Mucosa of descending colon (tissue), 3 donors: Measurements from ENCODE around the gene MCU. TPM values are rescaled to one million over a fixed set of nuclear protein-coding genes. Genes with fewer than 3 reads are reported as not detected.

Experiments used
- ATAC-seq: fragments of 200-7000 bp; cut with Tn5 transposase; one replicate; pipeline ENCODE4 v1.9.1; 2020; ENCODE audit warnings: mild to moderate bottlenecking, moderate library complexity
- DNase-seq, 3 donors: peaks; one replicate each; pipeline ENCODE4 v3.0.0-alpha.2; 2020
- H3K36me3 ChIP-seq: fragments of 200-600 bp; one replicate; pipeline ENCODE4 v1.8.0; 2021; ENCODE audit warnings: low read depth, mild to moderate bottlenecking
- H3K4me1 ChIP-seq: fragments of 200-600 bp; one replicate; pipeline ENCODE4 v1.8.0; 2021; ENCODE audit warnings: low read depth, mild to moderate bottlenecking
- H3K4me3 ChIP-seq: fragments of 200-600 bp; one replicate; pipeline ENCODE4 v1.8.0; 2021; ENCODE audit warnings: mild to moderate bottlenecking
- H3K9me3 ChIP-seq: fragments of 200-600 bp; one replicate; pipeline ENCODE4 v1.8.0; 2021; ENCODE audit warnings: mild to moderate bottlenecking
- intact Hi-C, 2 donors: fragments of 100-400 bp; cut with DNase I in 1 of 2; cut with micrococcal nuclease in 1 of 2; formaldehyde crosslinking; loops; one replicate each; pipeline versions ENCODE4 v1.11.0 to v1.11.1; 2022; cut with DNase I, micrococcal nuclease
- total RNA-seq, 3 donors: library from RNA; stranded (reverse); fragmentation: NEBNext Ultra II Directional in 2 of 3; extraction: Animal tissue kit (Norgen Biotek cat#: 25700) in 2 of 3; gene quantifications; one replicate each; pipeline versions ENCODE4 v1.2.1 to v1.2.4, GENCODE V29; 2021 to 2023
- TF ChIP-seq, protein P1 (sequence below): fragments of 200-600 bp; IDR thresholded peaks from one replicate; pipeline ENCODE4 v1.8.0; 2022; ENCODE audit warnings: antibody characterized with exemption, mild to moderate bottlenecking
- donor health status: DM: no; HTN: no; CAD: no; lungs with moderate emphysema.
- donor health status: DM: no; HTN: no; CAD: no.
- donor health status: DM: no; HTN: yes; CAD: no.

The MCU gene
- total RNA-seq, 3 donors from 2014 or later = 44.8 to 98.6 (median 89.0) TPM

DNA sequence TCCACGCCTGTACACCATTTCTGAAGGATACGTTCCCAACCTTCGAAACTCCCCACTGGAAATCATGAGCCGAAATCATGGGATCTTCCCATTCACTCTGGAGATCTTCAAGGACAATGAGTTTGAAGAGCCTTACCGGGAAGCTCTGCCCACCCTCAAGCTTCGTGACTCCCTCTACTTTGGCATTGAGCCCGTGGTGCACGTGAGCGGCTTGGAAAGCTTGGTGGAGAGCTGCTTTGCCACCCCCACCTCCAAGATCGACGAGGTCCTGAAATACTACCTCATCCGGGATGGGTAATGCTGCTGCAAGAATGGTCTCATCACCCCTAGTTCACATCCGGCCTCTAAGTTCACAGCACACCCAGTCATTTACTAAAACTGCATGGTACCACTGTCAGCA is 232.4 kb downstream of the MCU start:
- no peak for DNase-seq
- ATAC-seq = no peak
- TF ChIP-seq, protein P1, sequence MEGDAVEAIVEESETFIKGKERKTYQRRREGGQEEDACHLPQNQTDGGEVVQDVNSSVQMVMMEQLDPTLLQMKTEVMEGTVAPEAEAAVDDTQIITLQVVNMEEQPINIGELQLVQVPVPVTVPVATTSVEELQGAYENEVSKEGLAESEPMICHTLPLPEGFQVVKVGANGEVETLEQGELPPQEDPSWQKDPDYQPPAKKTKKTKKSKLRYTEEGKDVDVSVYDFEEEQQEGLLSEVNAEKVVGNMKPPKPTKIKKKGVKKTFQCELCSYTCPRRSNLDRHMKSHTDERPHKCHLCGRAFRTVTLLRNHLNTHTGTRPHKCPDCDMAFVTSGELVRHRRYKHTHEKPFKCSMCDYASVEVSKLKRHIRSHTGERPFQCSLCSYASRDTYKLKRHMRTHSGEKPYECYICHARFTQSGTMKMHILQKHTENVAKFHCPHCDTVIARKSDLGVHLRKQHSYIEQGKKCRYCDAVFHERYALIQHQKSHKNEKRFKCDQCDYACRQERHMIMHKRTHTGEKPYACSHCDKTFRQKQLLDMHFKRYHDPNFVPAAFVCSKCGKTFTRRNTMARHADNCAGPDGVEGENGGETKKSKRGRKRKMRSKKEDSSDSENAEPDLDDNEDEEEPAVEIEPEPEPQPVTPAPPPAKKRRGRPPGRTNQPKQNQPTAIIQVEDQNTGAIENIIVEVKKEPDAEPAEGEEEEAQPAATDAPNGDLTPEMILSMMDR = no peak
- Histone ChIP-seq H3K4me1 (no peaks in the 10 kb centered on the region), H3K36me3 (no peaks in the 10 kb centered on the region), H3K9me3 (peaks cover 15% of the 10 kb centered on the region), H3K4me3 (no peak overlapping the region)
- intact Hi-C loops = no loop called here

DNA sequence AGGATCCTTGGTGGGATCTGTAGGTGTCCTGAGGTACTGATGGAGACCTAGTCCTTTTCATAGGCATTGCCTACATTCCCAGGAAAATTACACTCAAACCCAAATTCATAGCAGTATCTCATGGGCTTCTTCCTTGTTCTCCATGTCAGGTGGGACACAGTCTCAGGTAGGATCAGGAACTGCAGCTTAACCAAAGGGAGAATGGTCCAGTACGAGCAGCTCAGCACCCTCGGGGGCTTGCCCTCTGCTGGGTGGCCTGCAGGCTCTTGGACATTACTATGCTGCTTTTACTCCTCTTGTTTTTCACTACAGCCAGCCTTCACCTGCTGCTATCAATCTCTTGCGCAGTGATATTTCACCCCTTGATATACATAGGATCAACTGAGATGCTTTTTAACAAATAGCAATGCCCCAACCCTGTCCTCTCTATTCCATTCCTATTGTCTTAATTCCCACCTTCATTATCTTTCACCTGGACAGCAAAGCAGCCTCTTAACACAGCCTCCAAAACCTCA is 234.1 kb downstream of the MCU start:
- DNase-seq (no peak), ATAC-seq (no peak)
- no peak overlapping the region for H3K4me3 ChIP-seq
- peaks cover 6% of the 10 kb centered on the region for H3K9me3 ChIP-seq
- intact Hi-C loops = no loop called here
- H3K4me1 ChIP-seq = no peaks in the 10 kb centered on the region
- TF ChIP-seq, protein P1 = no peak
- no peaks in the 10 kb centered on the region for H3K36me3 ChIP-seq

DNA sequence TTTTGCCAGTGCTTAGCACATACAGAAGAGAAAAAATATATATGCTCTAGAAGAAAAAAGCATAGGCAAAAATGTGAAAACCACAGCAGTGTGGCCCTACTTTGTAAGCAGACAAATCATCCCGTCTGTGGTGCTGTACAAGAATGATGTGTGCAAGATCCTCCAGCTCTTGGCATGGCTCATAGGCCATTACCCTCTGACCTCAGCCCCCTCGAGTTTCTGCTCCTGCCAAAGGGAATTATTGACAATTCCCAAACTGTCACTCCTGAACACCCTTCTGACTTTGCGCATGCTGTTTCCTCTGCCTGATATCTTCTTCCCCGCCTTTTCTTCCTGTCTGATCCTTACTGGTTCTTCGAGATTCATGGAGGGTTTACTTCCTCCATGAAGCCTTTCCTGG is 235.5 kb downstream of the MCU start:
- Histone ChIP-seq H3K4me3 (no peak overlapping the region), H3K36me3 (no peaks in the 10 kb centered on the region), H3K9me3 (no peaks in the 10 kb centered on the region), H3K4me1 (no peaks in the 10 kb centered on the region)
- intact Hi-C loops = no loop called here
- ATAC-seq (no peak), DNase-seq (no peak)
- TF ChIP-seq, protein P1 = no peak

DNA sequence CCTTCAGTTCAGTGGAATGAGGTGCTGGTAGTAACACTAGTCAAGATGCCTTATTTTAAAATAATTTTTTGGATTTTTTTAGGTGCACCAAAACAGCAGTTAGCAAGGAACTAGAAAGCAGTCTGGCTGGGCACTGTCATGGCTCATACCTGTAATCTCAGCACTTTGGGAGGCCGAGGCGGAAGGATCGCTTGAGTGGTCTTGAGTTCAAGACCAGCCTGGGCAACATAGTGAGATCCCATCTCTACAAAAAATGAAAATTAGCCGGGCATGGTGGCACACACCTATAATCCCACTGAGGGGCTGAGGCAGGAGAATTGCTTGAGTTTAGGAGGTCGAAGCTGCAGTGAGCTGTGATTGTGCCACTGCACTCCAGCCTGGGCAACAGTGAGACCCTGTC is 236.9 kb downstream of the MCU start:
- Histone ChIP-seq H3K9me3 (no peaks in the 10 kb centered on the region), H3K4me1 (no peaks in the 10 kb centered on the region), H3K36me3 (no peaks in the 10 kb centered on the region), H3K4me3 (no peak overlapping the region)
- TF ChIP-seq, protein P1 = no peak
- intact Hi-C loops = no loop called here
- DNase-seq (no peak), ATAC-seq (no peak)

DNA sequence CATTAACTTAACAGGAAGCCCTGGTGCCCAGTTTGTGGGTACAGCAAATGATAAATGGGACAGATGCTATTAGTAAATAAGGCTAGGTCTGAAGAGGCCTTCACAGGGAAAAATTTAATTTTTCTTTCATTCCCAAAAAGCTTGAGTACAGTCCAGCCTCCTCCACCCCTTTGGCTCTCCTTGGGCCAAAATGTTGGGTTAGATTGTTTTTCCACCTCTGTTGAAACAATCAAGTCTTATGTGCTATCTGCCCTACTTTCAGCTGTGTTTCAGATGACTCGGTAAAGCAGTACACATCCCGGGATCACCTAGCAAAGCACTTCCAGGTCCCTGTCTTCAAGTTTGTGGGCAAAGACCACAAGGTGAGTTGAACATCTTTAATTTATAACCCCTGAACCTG is 238.3 kb downstream of the MCU start:
- intact Hi-C loops = no loop called here
- DNase-seq = no peak
- TF ChIP-seq, protein P1 = no peak
- Histone ChIP-seq H3K9me3 (no peaks in the 10 kb centered on the region), H3K36me3 (no peaks in the 10 kb centered on the region), H3K4me1 (no peaks in the 10 kb centered on the region), H3K4me3 (no peak overlapping the region)
- no peak for ATAC-seq
